Activated CD4-positive, alpha-beta T cell treated with anti-CD3 and anti-CD28 coated beads, Interleukin-10, Interleukin-2, amounts not matched to agents 100 ng/mL and 50 ng/mL, durations not matched to agents 16 hours and 8 hours (primary cell): Measurements from ENCODE around the gene FAM124A.

Experiments
- DNase-seq: peaks from one replicate; pipeline ENCODE4 v3.0.0-alpha.2; 2020

The FAM124A gene

DNA sequence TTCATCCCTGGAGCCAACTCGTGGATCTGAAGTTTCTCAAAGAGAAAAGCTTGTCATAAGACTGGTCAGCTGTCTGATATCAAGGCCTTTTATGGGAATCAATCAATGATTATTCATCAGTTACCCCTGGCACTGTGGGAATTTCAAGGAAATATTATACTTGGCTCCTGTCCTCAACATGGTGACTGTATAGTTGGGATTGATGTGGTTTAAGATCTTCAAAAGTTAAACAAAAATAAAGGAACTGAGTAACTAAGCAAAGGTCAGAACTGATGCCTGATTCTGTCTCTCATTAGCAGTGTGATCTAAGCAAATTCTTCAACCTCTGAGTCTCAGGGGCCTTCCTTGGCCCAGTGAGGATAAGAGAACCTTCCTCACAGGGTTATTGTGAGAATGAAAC, 95.1 kb downstream of the FAM124A start:
- no peak for DNase-seq

- no peak for DNase-seq
Observed at GRCh38 chr13:51318015-51318414, 95.8 kb downstream of the FAM124A start.

- DNase-seq, result no peak
Observed at GRCh38 chr13:51318876-51319275, 96.7 kb downstream of the FAM124A start.

DNA sequence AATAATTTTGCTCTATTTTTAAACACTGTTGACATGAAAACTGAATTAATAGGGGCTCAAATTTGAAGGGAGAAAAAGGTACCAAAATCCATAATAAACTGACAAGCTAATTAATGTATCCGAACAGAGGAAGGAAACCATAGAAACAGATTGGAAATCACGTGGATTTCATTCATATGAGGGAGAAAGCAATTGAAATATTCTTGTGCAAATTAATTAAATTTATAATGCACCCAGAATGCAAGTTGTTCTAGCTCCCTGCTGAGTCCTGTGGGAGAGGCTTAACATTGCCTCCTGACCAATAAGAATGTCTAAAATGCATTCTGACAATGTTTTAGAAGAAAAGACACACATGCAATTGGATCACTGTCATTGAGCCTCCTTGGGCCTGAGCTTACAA, 99.6 kb downstream of the FAM124A start:
- no peak for DNase-seq

GRCh38 chr13:51322826-51323225, 100.6 kb downstream of the FAM124A start:
- no peak for DNase-seq

DNA sequence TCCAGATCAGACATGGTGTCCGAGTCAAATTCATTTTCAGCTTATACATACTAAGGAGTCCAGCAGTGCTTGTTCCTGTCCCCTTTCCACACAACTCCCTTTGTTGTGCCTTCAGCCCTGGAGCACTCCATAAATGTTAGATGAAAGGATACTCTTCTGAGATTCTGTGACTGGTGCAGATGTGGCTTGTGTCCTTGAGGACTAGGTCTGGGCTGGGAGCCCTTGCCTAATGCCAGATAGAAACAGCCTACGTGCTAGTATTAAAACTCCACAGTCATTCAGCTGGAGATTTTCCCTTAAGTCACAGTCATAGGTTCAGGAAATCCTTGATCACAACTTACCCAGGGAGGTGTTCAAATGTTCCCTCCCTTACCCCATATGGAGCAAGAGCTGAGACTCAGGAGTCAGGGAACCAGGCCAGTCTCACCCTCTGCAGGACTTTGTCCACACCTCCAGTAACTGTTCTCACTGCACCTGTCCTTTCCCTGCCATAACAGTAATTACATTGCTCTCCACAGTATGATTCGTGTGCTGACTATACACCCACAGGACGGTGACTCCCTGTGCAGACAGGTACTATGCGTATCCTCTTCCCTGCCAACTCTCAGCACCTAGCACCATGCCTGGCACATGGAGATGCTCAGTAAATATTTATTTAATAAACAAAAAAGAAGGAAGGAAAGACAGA, 101.8 kb downstream of the FAM124A start:
- no peak for DNase-seq

- DNase-seq, result no peak
Observed at GRCh38 chr13:51324714-51325420, 102.7 kb downstream of the FAM124A start.

DNA sequence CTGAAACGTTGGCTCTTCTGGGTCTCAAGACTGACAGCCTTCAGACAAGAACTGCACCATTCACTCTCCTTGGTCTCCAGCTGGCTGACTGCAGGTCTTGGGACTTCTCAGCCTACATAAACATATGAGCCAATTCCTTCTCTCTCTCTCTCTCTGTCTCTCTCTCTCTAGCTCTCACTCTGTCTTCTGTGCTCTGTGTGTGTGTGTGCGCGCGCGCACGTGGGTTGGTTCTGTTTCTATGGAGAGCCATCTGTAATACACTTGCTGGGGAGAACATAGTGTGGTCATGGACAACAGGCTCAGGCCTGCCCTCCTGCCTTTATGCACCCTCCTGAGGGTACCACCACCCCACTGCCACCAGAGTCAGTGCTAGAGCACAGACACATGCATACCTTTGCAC, 103.6 kb downstream of the FAM124A start:
- no peak for DNase-seq

- DNase-seq, result no peak
Observed at GRCh38 chr13:51326777-51327176, 104.6 kb downstream of the FAM124A start.

DNA sequence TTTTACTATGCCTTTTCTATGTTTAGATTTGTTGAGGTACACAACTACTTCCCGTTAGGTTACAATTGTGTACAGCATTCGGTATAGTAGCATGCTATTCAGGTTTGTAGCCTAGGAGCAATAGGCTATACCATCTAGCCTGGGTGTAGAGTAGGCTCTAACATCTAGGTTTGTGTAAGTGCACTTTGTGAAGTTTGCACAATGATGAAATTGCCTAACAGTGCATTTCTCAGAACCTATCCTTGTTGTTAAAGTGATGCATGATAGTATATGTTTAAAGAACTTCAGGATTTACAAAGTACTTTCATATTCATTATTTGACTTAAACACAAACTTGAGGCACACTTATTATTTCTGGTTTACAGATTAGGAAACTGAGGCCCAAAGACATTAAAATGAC, 105.8 kb downstream of the FAM124A start:
- no peak for DNase-seq

- DNase-seq, result no peak
Observed at GRCh38 chr13:51328488-51328887, 106.3 kb downstream of the FAM124A start.

GRCh38 chr13:51329606-51330005, 107.4 kb downstream of the FAM124A start:
- no peak for DNase-seq

- no peak for DNase-seq
Observed at GRCh38 chr13:51330791-51331190, 108.6 kb downstream of the FAM124A start.

DNA sequence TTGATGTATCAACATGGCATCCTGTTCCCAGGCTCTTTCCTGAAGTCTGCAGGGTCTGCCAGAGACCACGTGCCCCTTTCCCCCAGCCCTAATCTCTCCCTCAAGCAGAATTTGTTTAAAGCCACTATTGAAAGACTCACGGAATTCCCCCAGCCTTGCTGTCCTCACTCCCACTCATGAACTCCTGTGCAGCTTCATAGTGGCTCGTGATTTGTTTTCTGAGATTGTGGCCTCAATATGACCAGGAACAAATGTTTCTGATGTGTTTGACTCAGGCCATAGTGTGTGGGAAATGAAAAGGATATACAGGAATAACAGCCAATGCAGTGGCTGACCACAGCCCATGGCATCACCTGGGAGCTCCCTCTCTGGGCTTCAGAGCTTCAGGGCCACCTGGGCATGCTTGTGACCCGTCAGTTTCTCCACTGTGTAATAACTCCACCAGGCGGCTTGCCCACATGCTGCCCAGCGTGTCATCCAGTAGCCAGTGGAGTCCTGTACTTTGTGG, 109.2 kb downstream of the FAM124A start:
- DNase-seq, result no peak

- DNase-seq, result no peak
Observed at GRCh38 chr13:51332566-51333361, 110.6 kb downstream of the FAM124A start.

- DNase-seq, result no peak
Observed at GRCh38 chr13:51333421-51333820, 111.2 kb downstream of the FAM124A start.

DNA sequence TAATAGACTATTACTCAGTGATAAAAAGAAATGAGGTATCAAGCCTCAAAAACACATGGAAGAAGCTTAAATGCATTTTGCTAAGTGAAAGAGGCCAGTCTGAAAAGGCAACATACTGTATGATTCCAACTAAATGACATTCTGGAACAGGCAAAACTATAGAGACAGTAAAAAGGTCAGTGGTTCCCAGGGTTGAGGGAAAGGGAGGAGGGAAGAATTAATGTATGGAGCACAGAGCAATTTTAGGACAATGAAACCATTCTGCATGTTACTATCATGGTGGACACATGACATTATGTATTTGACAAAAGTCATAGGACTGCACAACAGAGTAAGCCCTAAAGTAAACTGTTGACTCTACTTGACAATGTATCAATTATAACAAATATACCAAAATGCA, 111.6 kb downstream of the FAM124A start:
- DNase-seq, result no peak
